HUES64 (cell line): ENCODE results near the gene SRSF3.

Experiments used
- H3K27ac ChIP-seq: 2 replicates; pipeline ENCODE4 v1.7.0; 2013; ENCODE audit warnings: low read depth, low read length, inconsistent platforms
- H3K27me3 ChIP-seq: 2 replicates; pipeline ENCODE4 v1.6.1; 2013; ENCODE audit warnings: mild to moderate bottlenecking, low read length; ENCODE audit not compliant: insufficient read depth
- H3K36me3 ChIP-seq: 2 replicates; pipeline ENCODE4 v1.6.1; 2013; ENCODE audit warnings: mild to moderate bottlenecking, low read length; ENCODE audit not compliant: insufficient read depth
- H3K4me1 ChIP-seq: 2 replicates; pipeline ENCODE4 v1.6.1; 2013; ENCODE audit warnings: mild to moderate bottlenecking, low read length, moderate library complexity; ENCODE audit not compliant: insufficient read depth
- H3K4me3 ChIP-seq: 2 replicates; pipeline ENCODE4 v1.5.1; 2013; ENCODE audit warnings: mild to moderate bottlenecking, low read length, moderate library complexity
- H3K9ac ChIP-seq: 2 replicates; pipeline ENCODE4 v1.6.1; 2013; ENCODE audit warnings: mild to moderate bottlenecking, low read depth, low read length
- H3K9me3 ChIP-seq: 2 replicates; pipeline ENCODE4 v1.6.1; 2013; ENCODE audit warnings: low read depth, low read length; ENCODE audit not compliant: insufficient read depth
- WGBS: fragments of 150-250, 120-280 bp; methylation state at CpG from one replicate; pipeline ENCODE4 v1.1.7; 2013; ENCODE audit warnings: missing lambda C conversion rate; 5-methylcytosine and 5-hydroxymethylcytosine counted together

Gene SRSF3

GRCh38 chr6:36615018-36615761 lies 21.0 kb downstream of the SRSF3 start:
- Histone ChIP-seq H3K9ac (no peak overlapping the region), H3K9me3 (no peaks in the 10 kb centered on the region), H3K4me3 (no peak overlapping the region), H3K36me3 (peaks cover 29% of the 10 kb centered on the region), H3K4me1 (peaks cover 5% of the 10 kb centered on the region), H3K27ac (no peak overlapping the region), H3K27me3 (no peaks in the 10 kb centered on the region)
- WGBS = 76% methylated on average over 7 of the region's 7 CpGs

- H3K4me3 ChIP-seq = no peak overlapping the region
- H3K27ac ChIP-seq = no peak overlapping the region
- peaks cover 5% of the 10 kb centered on the region for H3K4me1 ChIP-seq
- peaks cover 11% of the 10 kb centered on the region for H3K36me3 ChIP-seq
- WGBS = 89% methylated on average over 5 of the region's 5 CpGs
- H3K27me3 ChIP-seq = no peaks in the 10 kb centered on the region
- H3K9me3 ChIP-seq = no peaks in the 10 kb centered on the region
- no peak overlapping the region for H3K9ac ChIP-seq
Observed at GRCh38 chr6:36616893-36617521, 22.8 kb downstream of the SRSF3 start.

GRCh38 chr6:36618366-36619355 lies 24.5 kb downstream of the SRSF3 start:
- H3K27me3 ChIP-seq = no peaks in the 10 kb centered on the region
- no peak overlapping the region for H3K27ac ChIP-seq
- no peak overlapping the region for H3K4me3 ChIP-seq
- H3K36me3 ChIP-seq = 0 out of 2 replicates have a peak, but pooled peaks cover under 1% of the 10 kb centered on the region
- no peaks in the 10 kb centered on the region for H3K9me3 ChIP-seq
- 90% methylated on average over 10 of the region's 10 CpGs for WGBS
- no peak overlapping the region for H3K9ac ChIP-seq
- peaks cover 5% of the 10 kb centered on the region for H3K4me1 ChIP-seq

GRCh38 chr6:36621371-36621855 lies 27.3 kb downstream of the SRSF3 start:
- H3K9ac ChIP-seq = no peak overlapping the region
- no peak overlapping the region for H3K27ac ChIP-seq
- WGBS = 96% methylated on average over 7 of the region's 7 CpGs

GRCh38 chr6:36622901-36623546 lies 28.9 kb downstream of the SRSF3 start:
- H3K36me3 ChIP-seq = no peaks in the 10 kb centered on the region
- no peak overlapping the region for H3K27ac ChIP-seq
- no peak overlapping the region for H3K4me3 ChIP-seq
- peaks cover 5% of the 10 kb centered on the region for H3K4me1 ChIP-seq
- no peaks in the 10 kb centered on the region for H3K27me3 ChIP-seq
- no peak overlapping the region for H3K9ac ChIP-seq
- WGBS = 56% methylated on average over 4 of the region's 4 CpGs
- H3K9me3 ChIP-seq = no peaks in the 10 kb centered on the region

More at GRCh38 chr6:36621371-36621855, 27.3 kb downstream of the SRSF3 start:
- Histone ChIP-seq H3K9me3 (no peaks in the 10 kb centered on the region), H3K36me3 (no peaks in the 10 kb centered on the region), H3K4me3 (no peak overlapping the region), H3K4me1 (peaks cover 5% of the 10 kb centered on the region), H3K27me3 (no peaks in the 10 kb centered on the region)

- Histone ChIP-seq H3K9ac (no peak overlapping the region), H3K9me3 (no peaks in the 10 kb centered on the region), H3K27me3 (no peaks in the 10 kb centered on the region), H3K36me3 (no peaks in the 10 kb centered on the region), H3K4me1 (peaks cover 3% of the 10 kb centered on the region), H3K27ac (no peak overlapping the region), H3K4me3 (no peak overlapping the region)
- 61% methylated on average over 17 of the region's 18 CpGs for WGBS
Observed at GRCh38 chr6:36623547-36624459, 29.6 kb downstream of the SRSF3 start.

GRCh38 chr6:36624461-36625157 lies 30.4 kb downstream of the SRSF3 start:
- no peak overlapping the region for H3K4me3 ChIP-seq
- WGBS = 92% methylated on average over 10 of the region's 11 CpGs
- H3K27me3 ChIP-seq = no peaks in the 10 kb centered on the region
- H3K4me1 ChIP-seq = no peaks in the 10 kb centered on the region
- no peak overlapping the region for H3K27ac ChIP-seq
- H3K9ac ChIP-seq = no peak overlapping the region
- H3K9me3 ChIP-seq = no peaks in the 10 kb centered on the region
- no peaks in the 10 kb centered on the region for H3K36me3 ChIP-seq

GRCh38 chr6:36625158-36625919 lies 31.2 kb downstream of the SRSF3 start:
- Histone ChIP-seq H3K36me3 (no peaks in the 10 kb centered on the region), H3K27ac (no peak overlapping the region), H3K9ac (no peak overlapping the region), H3K4me1 (no peaks in the 10 kb centered on the region), H3K27me3 (no peaks in the 10 kb centered on the region), H3K9me3 (no peaks in the 10 kb centered on the region), H3K4me3 (no peak overlapping the region)
- 89% methylated on average over 3 of the region's 5 CpGs for WGBS

- Histone ChIP-seq H3K9ac (no peak overlapping the region), H3K27me3 (no peaks in the 10 kb centered on the region), H3K27ac (no peak overlapping the region), H3K4me3 (no peak overlapping the region), H3K36me3 (no peaks in the 10 kb centered on the region), H3K9me3 (no peaks in the 10 kb centered on the region), H3K4me1 (no peaks in the 10 kb centered on the region)
- 90% methylated on average over 3 of the region's 3 CpGs for WGBS
Observed at GRCh38 chr6:36626636-36627035, 32.5 kb downstream of the SRSF3 start.
